ENCODE measurements around the gene THOP1.
A peak's percentile ranks its signal among the peaks of the same experiment; 100 is the strongest.
"Not testable (repeated sequence)": the region's sequence is repeated elsewhere in the genome, so short reads cannot be mapped to it uniquely, and the experiment has no call there.

Gene THOP1

DNA sequence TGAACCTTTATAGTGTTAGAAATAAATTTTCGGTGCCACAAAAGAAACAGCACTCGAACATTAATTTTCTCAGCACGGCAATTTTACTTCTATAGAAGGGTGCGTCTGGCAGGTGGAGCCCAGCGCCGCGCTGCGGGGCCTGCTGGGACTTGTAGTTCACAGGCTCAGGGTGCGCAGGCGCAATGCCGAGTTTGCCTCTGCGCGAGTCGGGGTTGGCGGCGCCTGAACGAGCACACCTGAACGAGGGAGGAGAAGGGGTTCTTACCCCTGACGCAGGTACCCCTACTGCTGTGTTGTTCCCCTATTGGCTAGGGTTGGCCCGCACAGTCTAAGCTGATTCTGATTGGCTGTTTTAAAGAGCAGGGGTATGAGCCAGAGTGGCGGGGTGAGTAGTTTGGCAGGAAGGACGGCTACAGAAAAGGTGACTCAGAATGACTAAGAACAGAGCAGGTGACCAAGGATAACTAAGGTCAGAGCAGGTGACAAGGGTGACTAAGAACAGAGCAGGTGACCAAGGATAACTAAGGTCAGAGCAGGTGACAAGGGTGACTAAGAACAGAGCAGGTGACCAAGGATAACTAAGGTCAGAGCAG is 32.0 kb downstream of the THOP1 start:
- not testable (repeated sequence) for DNase-seq (ENCODE audit: low spot score)

DNA sequence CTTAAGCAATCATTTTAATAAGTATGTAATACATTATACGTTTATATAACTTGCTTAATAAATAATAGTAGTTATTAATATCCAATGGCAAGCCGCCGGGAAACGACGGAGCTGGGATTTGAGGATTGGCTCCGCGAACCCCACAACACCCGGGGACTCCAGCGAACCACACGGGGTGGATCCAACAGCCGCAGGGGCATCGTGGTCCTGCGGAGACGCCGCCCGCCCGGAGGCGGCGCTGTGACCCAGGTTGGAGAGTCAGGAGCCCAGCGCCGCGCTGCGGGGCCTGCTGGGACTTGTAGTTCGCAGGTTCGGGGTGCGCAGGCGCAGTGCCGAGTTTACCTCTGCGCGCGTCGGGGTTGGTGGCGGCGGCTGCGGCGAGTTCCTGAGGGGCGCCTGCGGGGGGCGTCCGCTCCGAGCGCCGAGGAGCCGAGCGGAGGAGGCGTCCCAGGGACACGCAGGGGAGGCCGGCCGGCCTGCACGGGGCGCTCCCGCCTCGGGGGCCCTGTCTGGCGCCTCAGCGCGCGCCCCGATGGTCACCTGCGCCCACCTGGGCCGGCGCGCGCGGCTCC is 34.3 kb downstream of the THOP1 start, which contains the start of gene ZNF554:
Gene ZNF554, plus strand, starts transcription at position 329 of the 572 bp plus-strand sequence. Its CDS starts 204 bp downstream, at position 533.
- peak; percentile 92 for DNase-seq (ENCODE audit: low spot score)

DNA sequence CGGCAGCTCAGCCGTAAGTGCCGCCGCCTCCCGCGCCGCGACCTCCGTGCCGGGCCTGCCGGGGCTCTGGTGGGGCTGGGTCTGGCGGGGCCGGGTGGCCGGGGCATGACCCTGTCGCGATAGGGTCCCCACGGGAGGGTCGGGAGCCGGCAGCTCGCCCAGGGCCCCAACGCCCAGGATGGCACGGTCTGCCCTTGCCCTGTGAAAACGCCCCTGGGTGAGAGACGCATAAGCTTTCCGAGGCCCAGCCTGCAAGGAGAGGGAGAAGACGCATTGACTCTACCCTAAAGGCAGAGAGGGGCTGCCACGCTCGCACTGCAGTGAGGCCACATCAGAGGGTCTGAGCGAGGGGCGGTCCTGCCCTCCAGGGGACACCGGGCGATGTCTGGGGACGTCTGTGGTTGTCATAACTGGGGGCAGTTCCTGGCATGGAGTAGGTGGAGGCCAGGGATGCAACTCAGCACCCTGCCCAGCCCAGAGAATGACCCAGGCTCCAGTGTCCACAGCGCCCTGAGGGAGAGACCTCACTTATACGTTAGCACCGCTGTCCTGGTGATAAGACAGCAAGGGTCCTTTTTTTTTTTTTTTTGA is 34.9 kb downstream of the THOP1 start:
- DNase-seq (ENCODE audit: low spot score): no peak

DNA sequence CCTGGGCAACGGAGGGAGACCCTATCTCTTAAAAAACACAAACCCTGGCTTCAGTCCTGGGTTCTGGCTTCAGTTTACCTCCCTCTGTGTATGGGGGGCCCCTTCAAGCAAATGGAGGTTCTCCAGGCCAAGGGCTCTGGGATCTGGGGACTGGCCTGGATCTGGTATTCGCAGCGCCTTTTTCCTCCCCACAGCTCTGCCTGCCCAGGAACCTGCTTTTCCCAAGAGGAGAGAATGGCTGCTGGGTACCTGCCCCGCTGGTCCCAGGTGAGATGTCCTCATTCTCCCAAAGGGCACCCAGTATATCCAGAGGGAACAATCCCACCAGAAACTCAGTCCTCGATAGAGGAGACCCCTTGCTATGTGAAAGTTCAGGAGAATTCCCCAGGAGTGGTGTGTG is 37.5 kb downstream of the THOP1 start:
- no peak for DNase-seq (ENCODE audit: low spot score)

DNA sequence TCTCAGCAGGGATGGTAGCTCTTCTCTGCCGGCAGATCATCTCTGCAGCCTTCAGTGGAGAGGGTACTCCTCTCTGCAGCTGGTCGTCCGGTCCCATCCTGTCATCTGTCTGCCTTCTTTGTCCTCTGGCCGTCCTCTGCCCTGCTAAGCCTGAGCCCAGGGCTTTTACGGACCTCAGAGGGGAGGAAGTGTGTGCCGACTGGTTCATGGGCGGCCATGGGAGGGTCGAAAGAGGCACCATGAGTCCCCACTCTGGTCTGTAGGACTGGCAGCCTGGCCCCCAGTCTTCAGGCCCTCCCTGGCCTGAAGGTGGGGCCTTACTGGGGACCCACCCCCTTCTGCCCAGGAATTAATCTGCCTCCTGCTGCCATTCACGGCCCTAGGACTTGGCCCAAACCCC is 38.3 kb downstream of the THOP1 start:
- no peak for DNase-seq (ENCODE audit: low spot score)

DNA sequence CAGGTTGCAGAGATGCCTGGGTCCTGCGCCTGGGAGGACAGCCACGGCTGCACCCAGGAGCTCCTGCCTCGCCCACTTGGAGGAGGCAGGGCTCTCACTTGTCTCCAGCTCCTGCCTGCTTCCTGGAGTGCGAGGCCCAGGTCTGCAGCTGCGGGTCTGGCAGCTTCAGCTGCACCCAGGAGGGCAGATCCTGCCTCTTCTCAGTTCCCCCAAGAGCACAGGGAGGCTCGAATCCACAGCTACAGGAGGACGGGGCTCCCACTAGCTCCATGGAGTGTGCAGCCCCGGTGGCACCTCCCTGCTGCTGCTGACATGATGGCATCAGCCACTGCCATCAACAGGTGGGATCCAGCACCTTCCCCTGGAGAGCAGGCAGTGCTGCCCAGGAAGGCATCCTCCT is 38.8 kb downstream of the THOP1 start:
- DNase-seq (ENCODE audit: low spot score): no peak

DNA sequence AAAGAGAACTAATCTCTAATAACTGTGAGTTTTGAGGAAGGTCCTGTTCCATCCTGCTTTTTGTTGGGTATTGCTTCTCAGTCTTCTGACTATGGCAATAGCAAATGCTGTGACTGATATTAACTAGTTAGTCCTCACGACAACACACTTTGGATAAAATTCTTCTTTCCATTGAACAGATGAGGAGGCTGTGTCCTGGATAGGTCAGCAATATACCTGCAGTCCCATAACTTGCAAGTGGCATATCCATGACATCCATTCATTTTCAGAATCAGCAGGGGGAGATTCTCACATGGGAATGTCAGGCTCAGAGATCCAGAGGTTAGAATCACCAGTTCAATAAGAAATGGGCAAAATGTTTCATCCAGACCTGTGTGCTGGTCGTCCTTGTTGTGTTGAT is 41.7 kb downstream of the THOP1 start:
- DNase-seq (ENCODE audit: low spot score): no peak

DNA sequence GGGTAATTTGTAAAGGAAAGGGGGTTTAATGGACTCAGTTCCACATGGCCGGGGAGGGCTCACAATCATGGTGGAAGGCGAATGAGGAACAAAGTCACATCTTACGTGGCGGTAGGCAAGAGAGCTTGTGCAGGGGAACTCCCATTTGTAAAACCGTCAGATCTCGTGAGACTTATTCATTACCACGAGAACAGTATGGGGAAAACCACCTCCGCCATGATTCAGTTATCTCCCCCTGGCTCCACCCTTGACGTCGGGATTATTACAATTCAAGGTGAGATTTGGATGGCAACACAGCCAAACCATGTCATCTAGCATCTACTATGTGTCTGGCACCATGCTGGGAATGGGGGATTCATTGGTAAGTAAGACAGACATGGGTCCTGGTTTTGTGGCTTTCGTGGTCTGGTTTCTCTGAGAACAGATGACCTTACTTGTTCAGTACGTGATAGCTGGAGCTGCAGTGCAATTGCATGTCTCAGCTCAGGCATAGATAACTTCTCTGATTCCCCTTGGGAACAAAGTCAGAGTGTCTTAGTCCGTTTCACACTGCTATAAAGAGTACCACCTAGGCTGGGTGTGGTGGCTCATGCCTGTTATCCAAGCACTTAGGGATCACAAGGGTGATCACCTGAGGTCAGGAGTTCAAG is 42.7 kb downstream of the THOP1 start:
- DNase-seq (ENCODE audit: low spot score): no peak

DNA sequence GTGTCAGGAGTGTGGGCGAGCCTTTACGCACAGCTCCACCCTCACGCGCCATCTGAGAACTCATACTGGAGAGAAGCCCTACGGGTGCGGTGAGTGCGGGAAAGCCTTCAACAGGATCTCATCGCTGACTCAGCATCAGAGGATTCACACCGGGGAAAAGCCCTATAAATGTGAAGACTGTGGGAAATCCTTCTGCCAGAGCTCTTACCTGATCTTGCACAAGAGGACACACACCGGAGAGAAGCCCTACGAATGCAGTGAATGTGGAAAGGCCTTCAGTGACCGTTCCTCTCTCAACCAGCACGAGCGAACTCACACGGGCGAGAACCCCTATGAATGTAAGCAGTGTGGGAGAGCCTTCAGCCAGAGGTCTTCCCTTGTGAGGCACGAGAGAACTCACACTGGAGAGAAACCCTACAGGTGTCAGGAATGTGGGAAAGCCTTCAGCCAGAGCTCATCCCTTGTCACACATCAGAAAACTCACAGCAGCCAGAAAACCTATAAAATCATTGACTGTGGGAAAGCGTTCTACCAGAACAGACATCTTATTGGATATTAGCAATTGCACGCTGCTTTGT is 49.1 kb downstream of the THOP1 start:
- DNase-seq (ENCODE audit: low spot score): no peak

DNA sequence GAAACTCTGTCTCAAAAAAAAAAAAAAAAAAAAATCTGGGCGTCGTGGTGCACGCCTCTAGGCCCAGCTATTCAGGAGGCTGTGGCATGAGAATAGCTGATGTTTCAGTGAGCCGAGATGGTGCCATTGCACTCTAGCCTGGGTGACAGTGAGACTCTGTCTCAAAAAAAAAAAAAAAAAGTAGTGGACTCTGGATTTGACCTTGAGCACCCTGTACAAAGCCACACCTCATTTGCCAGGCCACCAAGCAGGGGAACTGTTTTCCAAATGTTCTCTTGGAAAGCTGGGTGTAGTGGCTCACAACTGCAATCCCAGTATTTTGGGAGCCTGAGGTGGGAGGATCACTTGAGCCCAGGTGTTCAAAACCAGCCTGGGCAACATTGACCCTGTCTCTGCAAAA is 52.1 kb downstream of the THOP1 start:
- no peak for DNase-seq (ENCODE audit: low spot score)

DNA sequence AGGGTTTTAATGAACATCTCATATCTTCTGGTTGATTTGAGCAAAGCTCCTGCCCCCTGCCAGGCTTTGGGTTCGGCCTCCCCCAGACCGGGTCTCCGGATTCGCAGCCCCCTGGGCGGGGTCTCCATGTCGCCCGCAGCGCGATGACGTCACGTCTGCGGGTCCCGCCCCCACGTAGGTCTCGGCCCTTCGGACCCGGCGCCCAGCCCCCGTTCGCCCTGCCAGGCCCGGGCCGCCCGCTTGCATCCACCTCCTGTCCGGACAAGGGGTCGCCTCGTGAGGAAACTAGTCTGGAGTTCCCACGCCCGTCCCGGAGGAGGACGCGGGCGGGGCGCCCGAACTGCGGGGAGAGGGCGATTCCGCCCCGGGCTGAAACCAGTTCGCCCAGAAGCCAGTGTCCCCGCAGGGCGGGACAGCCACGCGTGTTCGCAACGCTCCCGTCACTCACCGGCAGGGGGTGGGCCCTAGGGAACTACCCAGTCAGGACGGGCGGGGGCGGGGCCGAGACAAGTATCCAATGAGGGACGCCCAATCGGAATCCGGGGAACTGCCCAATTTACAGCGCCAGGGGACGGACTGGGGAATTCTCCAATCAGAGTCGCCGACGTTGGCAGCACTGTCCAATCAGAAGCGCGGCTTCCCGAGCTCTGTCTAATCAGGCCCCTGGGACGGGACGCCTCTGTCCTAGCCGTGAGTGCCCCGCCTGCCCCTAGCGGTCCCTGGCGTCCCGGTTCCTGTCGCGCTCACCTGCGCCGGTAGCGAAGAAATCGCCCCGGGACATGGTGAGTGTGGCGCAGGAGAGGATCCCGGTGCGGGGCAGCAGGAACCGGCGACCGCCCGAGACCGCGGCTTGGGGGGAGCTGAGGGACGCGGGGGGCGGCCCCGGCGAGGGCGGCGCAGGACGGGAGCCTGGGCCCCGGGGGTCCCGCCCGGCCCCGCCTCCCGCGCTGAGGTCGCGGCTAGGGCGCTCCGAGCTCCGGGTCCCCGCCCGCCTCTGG is 55.8 kb downstream of the THOP1 start, which contains the start of gene ZNF555:
Gene ZNF555, plus strand, starts transcription at position 682 of the 998 bp plus-strand sequence. Its CDS starts 98 bp downstream, at position 780.
- DNase-seq (ENCODE audit: low spot score): peak; percentile 98

DNA sequence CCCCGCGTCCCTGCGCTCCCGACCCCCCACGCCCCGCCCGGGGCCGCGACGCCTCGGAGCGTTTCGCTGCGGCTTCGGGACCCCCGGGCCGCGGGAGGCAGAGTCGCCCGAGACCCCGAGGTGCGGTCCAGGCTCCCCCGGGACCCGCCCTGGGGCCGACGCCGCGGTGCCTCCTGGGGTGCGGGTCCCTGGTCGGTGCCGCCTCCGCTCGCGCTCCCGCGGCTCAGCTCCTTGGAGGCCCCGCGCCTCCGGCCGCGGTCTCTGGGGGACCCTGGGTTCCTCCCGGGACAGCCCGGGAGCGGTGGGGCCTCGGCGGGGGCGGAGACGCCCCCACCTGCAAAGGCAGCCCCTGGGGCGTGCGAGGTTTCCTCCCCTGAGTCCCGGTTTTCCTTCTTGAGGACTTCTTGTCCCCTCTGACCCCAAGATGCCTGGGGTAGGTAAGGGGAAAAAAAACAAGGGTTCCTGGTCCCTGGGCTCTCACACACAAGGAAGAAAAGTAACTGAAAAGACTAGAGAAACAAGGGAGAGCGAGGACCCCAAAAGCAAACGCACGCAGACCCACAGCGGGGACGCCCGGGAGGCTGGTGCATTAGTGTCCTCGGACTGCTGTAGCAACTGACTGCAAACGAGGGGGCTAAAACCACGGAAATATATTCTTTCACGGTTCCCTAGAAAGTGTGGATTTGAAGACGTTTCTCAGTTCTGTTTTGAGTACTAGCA is 56.7 kb downstream of the THOP1 start:
- DNase-seq (ENCODE audit: low spot score): no peak

DNA sequence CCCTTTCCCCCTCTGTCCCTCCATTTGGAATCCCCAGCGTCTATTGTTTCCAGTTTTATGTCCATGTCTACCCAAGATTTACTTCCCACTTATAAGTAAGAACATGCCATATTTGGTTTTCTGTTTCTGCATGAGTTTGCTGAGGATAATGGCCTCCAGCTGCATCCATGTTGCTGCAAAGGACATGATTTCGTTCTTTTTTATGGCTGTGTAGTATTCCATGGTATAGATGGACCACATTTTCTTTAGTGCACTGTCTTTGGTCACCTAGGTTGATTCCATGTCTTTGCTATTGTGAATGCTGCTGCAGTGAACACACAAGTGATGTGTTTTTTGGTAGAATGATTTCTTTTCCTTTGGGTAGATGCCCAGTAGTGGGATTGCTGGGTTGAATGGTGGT is 59.8 kb downstream of the THOP1 start:
- DNase-seq (ENCODE audit: low spot score): no peak

DNA sequence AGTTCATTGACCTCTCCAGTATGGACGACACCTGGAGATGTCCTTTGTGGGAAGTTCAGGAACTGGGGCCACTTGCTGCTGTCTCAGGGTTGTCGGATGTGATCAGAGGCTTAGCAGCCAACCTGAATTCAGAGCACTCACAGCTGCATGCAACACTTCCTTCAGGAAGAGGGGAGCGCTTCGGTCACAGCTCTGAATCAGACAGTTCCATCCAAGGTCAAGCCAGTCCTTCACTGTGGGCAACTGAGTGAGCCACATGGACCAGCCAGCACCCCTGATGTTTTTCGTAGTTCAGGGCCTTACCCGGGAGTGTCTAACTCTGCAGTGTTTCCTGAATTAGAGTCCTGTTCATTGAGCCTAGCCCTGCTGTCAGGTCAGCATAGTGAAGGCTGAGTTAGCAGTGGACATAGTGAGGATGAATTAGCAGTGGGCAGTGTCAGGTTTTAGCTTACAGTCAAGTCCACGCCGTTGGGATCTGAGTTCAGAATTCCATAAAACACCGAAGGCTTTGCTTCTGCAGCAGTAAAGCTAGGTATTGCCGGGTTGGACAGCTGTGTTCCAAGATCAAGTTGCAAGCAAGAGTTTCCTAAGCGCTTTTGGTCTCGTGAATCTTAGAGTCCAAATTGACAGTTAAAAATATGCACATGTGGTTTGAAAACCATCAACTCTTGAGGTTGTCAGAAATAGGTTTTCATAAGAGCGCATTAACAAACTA is 61.0 kb downstream of the THOP1 start:
- DNase-seq (ENCODE audit: low spot score): no peak

DNA sequence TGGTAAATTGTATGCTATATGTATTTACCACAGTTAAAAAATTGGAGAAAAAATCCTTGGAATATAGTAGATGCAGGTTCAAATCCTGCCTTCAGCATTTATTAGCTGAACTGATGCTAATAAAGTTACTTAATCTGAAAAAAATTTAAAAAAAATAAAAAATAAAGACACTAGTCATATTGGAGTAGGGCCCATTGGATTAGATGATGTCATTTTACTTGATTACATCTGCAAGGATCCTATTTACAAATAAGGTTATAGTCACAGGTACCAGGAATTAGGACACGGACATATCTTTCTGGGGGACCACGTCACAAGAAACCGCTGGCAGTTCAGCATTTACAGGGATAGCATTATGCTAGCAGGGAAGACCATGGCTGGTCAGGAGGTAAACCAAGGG is 62.2 kb downstream of the THOP1 start:
- DNase-seq (ENCODE audit: low spot score): no peak

DNA sequence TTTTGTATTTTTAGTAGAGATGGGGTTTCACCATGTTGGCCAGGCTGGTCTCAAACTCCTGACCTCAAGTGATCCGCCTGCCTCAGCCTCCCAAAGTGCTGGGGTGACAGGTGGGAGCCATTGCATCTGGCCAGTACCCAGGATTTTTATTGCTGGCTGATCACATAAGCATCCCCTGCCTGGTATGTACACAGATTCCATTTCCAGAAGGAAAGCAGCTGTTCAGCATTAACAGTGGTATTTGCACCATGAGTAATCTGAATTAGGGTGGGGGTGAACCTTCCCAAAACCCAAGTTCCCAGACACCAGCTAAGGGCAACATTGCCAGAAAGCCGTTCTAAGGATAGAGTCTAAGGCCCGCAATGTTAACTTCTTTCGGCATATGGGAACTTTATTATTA is 63.3 kb downstream of the THOP1 start:
- DNase-seq (ENCODE audit: low spot score): no peak

DNA sequence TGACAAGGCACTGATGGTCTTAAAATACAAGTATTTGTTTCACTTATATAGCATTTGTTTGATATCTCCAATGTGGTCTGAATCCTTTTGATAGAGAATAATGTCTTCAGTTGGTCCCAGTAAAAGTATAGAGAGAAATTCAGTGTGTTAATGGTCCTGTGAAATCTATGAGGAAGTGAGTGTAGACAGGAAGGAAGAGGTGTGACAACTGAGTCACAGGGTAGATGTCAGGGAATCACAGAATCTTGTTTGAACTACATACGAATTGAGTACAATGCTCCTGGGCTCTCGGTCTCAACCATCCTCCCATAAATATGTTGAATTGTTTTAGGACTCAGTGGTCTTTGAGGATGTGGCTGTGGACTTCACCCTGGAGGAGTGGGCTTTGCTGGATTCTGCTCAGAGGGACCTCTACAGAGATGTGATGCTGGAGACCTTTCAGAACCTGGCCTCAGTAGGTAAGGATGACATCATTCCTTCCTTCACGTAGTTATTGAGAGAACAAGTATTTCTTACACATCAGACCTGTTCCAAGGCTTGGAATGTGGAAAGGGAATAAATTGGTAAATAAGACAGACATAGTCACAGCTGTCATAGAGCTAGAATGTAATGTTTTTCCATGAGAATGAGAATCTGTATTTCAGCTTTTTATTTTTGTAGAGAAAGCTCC is 65.1 kb downstream of the THOP1 start:
- no peak for DNase-seq (ENCODE audit: low spot score)

DNA sequence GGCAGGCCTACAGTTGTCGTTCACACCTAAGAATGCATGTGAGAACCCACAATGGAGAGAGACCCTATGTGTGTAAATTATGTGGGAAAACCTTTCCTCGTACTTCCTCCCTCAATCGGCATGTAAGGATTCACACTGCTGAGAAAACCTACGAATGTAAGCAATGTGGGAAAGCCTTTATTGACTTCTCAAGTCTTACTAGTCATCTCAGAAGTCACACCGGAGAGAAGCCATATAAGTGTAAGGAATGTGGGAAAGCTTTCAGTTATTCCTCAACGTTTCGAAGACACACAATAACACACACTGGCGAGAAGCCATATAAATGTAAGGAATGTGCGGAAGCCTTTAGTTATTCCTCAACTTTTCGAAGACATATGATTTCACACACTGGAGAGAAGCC is 67.3 kb downstream of the THOP1 start:
- no peak for DNase-seq (ENCODE audit: low spot score)

DNA sequence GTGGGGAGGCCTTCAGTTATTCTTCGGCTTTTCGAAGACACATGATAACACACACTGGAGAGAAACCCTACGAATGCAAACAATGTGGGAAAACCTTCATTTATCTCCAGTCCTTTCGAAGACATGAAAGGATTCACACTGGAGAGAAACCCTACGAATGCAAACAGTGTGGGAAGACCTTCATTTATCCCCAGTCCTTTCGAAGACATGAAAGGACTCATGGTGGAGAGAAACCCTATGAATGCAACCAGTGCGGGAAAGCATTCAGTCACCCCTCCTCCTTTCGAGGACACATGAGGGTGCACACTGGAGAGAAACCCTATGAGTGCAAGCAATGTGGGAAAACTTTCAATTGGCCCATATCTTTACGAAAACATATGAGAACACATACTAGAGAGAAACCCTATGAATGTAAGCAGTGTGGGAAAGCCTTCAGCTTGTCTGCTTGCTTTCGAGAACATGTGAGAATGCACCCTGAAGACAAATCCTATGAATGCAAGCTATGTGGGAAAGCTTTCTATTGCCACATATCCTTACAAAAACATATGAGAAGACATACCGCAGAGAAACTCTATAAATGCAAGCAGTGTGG is 67.8 kb downstream of the THOP1 start:
- DNase-seq (ENCODE audit: low spot score): no peak

All from HuH-7 (cell line).